GM12891 (cell line): ENCODE results near the gene NRROS.

Experiments used
- PAX5 ChIP-seq: IDR thresholded peaks from 2 replicates; pipeline ENCODE4 v1.6.1; 2011; ENCODE audit warnings: low read length, moderate library complexity, mild to moderate bottlenecking; ENCODE audit not compliant: insufficient read depth, severe bottlenecking
- POLR2A ChIP-seq: IDR thresholded peaks from 2 replicates; pipeline ENCODE4 v1.6.1; 2011; ENCODE audit warnings: low read depth, low read length, control low read depth
- POLR2AphosphoS5 ChIP-seq: IDR thresholded peaks from 2 replicates; pipeline ENCODE4 v1.6.1; 2011; ENCODE audit warnings: low read depth, low read length, control low read depth
- SPI1 ChIP-seq: IDR thresholded peaks from 2 replicates; pipeline ENCODE4 v1.6.1; 2011; ENCODE audit warnings: low read depth, low read length, control low read depth
- TAF1 ChIP-seq: IDR thresholded peaks from 2 replicates; pipeline ENCODE4 v1.6.1; 2011; ENCODE audit warnings: low read depth, low read length, control low read depth

DNA sequence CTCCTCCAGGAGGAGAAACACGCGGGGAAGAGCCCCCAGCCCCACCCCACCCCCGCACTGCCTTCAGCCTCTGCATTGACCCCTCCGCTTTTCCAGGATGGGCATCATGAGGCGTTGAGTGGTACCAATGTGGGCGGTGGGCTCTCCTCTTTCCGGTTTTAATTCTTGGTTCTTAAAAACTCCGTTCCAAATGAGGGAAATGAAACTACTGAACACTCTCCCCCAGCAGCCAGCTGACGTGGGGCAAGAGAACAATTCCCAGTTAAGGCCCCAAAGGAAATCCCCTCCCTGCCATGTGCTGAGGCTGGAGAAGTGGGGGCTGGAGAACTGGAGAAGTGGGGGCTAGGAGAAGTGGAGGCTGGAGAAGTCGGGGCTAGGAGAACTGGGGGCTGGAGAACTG, 5.3 kb upstream of the NRROS start:
- no peak for TF ChIP-seq POLR2AphosphoS5
- TF ChIP-seq POLR2A = no peak
- TF ChIP-seq TAF1 = no peak
- TF ChIP-seq SPI1 = peak; percentile 96
- no peak for TF ChIP-seq PAX5
